ENCODE data around the gene PRRC2B.
A peak's percentile ranks its signal among the peaks of the same experiment; 100 is the strongest.
"Not testable (repeated sequence)": the region's sequence is repeated elsewhere in the genome, so short reads cannot be mapped to it uniquely, and the experiment has no call there.

PRRC2B gene

GRCh38 chr9:131469951-131470350 lies 76.1 kb downstream of the PRRC2B start:
- no peak for DNase-seq
- TF ChIP-seq GATA1 (IDR thresholded peaks at IDR 0.05; ENCODE audit: low read depth, low read length), result no peak
- TF ChIP-seq POLR2A (IDR thresholded peaks at IDR 0.05; ENCODE audit: low read length), result no peak

- TF ChIP-seq GATA1 (IDR thresholded peaks at IDR 0.05; ENCODE audit: low read depth, low read length), result no peak
- no peak for TF ChIP-seq POLR2A (IDR thresholded peaks at IDR 0.05; ENCODE audit: low read length)
Observed at GRCh38 chr9:131470581-131470991, 76.7 kb downstream of the PRRC2B start.

GRCh38 chr9:131472085-131472484 lies 78.2 kb downstream of the PRRC2B start:
- not testable (repeated sequence) for DNase-seq

More at GRCh38 chr9:131470581-131470991, 76.7 kb downstream of the PRRC2B start:
- DNase-seq, result no peak

DNA sequence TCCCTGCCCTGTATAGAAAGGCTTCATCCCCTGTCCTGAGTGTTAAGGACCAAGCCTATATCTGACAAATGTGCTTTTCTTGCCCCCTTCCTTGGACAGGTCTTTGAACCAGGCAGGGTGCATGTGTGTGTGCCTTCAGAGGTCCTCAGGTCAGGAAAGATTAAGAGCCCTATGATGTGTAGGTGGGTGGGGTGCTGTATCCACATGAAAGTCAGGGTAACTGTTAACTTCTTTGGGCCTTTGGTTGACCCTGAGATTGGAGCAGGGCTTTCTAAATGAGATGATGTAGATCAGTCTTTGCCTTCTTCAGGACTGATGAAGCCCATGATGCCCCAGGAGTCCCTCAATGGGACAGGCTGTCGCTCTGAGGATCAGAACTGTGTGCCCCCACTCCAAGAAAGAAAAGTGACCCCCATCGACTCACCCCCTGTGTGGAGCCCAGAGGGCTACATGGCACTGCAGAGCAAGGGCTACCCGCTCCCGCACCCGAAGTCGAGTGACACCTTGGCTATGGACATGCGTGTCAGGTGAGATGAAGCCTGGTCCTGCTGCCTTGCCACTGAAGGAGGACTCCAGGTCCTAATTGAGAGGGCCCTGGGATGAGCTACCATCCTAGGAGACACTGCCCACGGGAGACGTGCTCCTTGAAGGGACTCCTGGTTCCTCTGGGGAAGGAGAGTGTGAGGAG lies 79.5 kb downstream of the PRRC2B start:
- TF ChIP-seq POLR2A (IDR thresholded peaks at IDR 0.05; ENCODE audit: low read length) (no peak), GATA1 (IDR thresholded peaks at IDR 0.05; ENCODE audit: low read depth, low read length) (no peak)
- no peak for DNase-seq

- no peak for DNase-seq
- TF ChIP-seq GATA1 (IDR thresholded peaks at IDR 0.05; ENCODE audit: low read depth, low read length) (no peak), POLR2A (IDR thresholded peaks at IDR 0.05; ENCODE audit: low read length) (no peak)
Observed at GRCh38 chr9:131473891-131474290, 80.0 kb downstream of the PRRC2B start.

DNA sequence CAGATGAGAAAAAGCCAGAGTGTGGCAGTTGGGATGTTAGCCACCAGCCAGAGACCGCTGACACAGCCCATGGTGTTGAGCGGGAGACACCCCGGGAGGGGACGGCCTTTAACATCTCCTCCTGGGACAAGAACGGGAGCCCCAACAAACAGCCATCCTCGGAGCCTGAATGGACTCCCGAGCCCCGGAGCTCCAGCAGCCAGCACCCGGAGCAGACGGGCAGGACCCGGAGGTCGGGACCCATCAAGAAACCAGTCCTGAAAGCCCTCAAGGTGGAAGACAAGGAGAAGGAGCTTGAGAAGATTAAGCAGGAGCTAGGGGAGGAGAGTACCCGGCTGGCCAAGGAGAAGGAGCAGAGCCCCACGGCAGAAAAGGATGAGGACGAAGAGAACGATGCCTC lies 80.8 kb downstream of the PRRC2B start:
- no peak for DNase-seq
- TF ChIP-seq GATA1 (IDR thresholded peaks at IDR 0.05; ENCODE audit: low read depth, low read length) (no peak), POLR2A (IDR thresholded peaks at IDR 0.05; ENCODE audit: low read length) (no peak)

- DNase-seq, result no peak
- TF ChIP-seq GATA1 (IDR thresholded peaks at IDR 0.05; ENCODE audit: low read depth, low read length) (no peak), POLR2A (IDR thresholded peaks at IDR 0.05; ENCODE audit: low read length) (no peak)
Observed at GRCh38 chr9:131475111-131475955, 81.4 kb downstream of the PRRC2B start.

DNA sequence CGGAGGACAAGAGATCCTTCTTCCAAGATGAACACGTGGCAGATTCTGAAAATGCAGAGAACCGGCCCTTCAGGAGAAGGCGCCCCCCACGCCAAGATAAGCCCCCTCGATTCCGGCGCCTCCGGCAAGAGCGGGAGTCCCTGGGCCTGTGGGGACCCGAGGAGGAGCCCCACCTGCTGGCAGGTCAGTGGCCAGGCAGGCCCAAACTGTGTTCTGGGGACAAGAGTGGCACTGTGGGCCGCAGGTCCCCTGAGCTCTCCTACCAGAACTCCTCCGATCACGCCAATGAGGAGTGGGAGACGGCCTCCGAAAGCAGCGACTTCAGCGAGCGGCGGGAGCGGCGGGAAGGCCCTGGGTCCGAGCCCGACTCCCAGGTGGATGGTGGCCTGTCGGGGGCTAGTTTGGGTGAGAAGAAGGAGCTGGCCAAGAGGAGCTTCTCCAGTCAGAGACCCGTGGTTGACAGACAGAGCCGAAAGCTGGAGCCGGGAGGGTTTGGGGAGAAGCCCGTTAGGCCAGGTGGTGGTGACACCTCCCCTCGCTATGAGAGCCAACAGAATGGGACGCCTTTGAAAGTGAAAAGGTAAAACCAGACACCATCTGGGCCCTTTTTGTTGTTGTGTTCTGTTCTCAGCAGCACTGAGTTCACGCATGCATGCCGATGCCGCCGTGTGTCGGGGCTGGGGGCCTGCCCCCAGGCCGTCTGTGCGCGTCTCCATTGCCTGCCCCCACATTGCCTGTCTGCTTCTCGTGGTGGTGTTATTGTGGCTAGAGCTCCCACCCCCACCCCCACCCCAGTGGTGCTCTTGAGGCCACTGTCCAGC lies 82.3 kb downstream of the PRRC2B start:
- TF ChIP-seq GATA1 (IDR thresholded peaks at IDR 0.05; ENCODE audit: low read depth, low read length) (no peak), POLR2A (IDR thresholded peaks at IDR 0.05; ENCODE audit: low read length) (no peak)
- peak in 1 of 2 experiments; percentile 8 for DNase-seq

DNA sequence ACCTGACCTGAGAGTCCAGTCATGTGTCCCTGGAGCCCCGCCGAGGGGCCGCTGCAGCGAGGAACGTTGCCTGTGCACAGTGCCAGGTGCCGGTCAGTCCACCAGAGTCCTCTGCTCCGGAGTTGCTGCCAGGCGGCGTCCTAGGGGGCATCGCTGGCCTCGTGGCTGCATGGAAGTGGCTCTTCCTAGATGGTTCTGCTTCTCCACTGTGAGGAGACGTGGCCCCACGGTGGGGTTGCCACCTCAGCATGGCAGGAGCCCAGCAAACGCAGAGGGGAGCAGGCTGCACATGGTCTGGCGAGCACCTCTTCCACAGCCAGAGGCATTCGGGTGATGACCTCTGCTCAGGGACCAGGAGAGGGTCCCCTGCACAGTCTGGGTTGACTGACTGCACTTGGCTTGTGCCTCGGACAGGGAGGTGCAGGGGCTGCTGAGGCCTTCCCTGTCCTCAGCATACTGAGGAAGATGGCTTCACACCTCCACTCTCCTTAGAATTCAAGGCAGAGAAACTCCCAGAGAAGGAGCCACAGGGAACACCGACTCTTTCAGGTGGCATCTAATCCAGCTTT lies 83.0 kb downstream of the PRRC2B start:
- no peak for TF ChIP-seq GATA1 (IDR thresholded peaks at IDR 0.05; ENCODE audit: low read depth, low read length)
- no peak for TF ChIP-seq POLR2A (IDR thresholded peaks at IDR 0.05; ENCODE audit: low read length)
- no peak for DNase-seq

- TF ChIP-seq POLR2A (IDR thresholded peaks at IDR 0.05; ENCODE audit: low read length) (no peak), GATA1 (IDR thresholded peaks at IDR 0.05; ENCODE audit: low read depth, low read length) (no peak)
- DNase-seq, result no peak
Observed at GRCh38 chr9:131477367-131477766, 83.5 kb downstream of the PRRC2B start.

GRCh38 chr9:131477816-131478419 lies 84.0 kb downstream of the PRRC2B start:
- no peak for TF ChIP-seq POLR2A (IDR thresholded peaks at IDR 0.05; ENCODE audit: low read length)
- no peak for TF ChIP-seq GATA1 (IDR thresholded peaks at IDR 0.05; ENCODE audit: low read depth, low read length)
- DNase-seq, result no peak

GRCh38 chr9:131478421-131478868 lies 84.6 kb downstream of the PRRC2B start:
- TF ChIP-seq POLR2A (IDR thresholded peaks at IDR 0.05; ENCODE audit: low read length) (no peak), GATA1 (IDR thresholded peaks at IDR 0.05; ENCODE audit: low read depth, low read length) (no peak)
- DNase-seq, result peak; percentile 39 to 68

DNA sequence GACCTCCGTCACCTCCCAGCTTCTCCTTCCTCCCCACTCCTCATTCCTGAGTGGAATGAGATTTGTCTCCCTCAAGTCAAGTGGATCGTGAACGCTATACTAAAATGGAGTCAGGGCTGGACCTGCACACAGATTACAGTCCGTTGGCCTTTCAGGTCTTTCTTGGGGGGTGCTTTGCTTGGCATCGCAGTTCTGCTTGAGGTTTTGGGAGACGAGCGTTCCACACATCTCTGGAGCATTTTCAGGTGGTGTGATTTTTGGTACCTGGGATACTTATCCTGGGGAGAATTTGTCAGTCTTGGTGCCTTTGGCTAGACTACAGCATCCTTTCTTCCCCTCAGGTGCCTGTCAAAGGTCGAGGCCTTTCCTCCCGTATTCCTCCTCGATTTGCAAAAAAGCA lies 85.0 kb downstream of the PRRC2B start:
- no peak for TF ChIP-seq GATA1 (IDR thresholded peaks at IDR 0.05; ENCODE audit: low read depth, low read length)
- no peak for TF ChIP-seq POLR2A (IDR thresholded peaks at IDR 0.05; ENCODE audit: low read length)
- DNase-seq, result no peak

Data from erythroblast (primary cell).